Muscle of back (tissue), 13 donors: ENCODE measurements around the gene DEFB129. TPM values are rescaled to one million over a fixed set of nuclear protein-coding genes. Genes with fewer than 3 reads are reported as not detected.
A peak's percentile ranks its signal among the peaks of the same experiment; 100 is the strongest.
"Not testable (repeated sequence)": the region's sequence is repeated elsewhere in the genome, so short reads cannot be mapped to it uniquely, and the experiment has no call there.

Source experiments
- DNase-seq, 3 donors: peaks; one replicate each; pipeline versions ENCODE4 v3.0.0 to v3.0.0-alpha.2; 2013
- long read RNA-seq, 9 donors: transcript quantifications; one replicate each; lab custom pipeline, GENCODE V29; 2026
- polyA plus RNA-seq, 10 donors: library from polyadenylated mRNA; unstranded; fragments of 120-200 nt; gene quantifications; one replicate each; pipeline ENCODE4 v1.2.1, GENCODE V29; 2013; ENCODE audit not compliant: insufficient read length in 10 of 10

Gene DEFB129
- polyA plus RNA-seq: not detected
- long read RNA-seq, donor 1: 0 reads
- long read RNA-seq, donor 2: 0 reads
- long read RNA-seq, donor 3: 0 reads
- long read RNA-seq, donor 4: 0 reads
- long read RNA-seq, donor 5: 0 reads
- long read RNA-seq, donor 6: 0 reads
- long read RNA-seq, donor 7: 0 reads
- long read RNA-seq, donor 8: 0 reads
- long read RNA-seq, donor 9: 0 reads

GRCh38 chr20:226958-227357, at the start of gene DEFB129:
TSS of gene DEFB129 (plus strand) at chr20:227258. CDS start at chr20:227289, 31 bp downstream.
- DNase-seq: no peak

- no peak for DNase-seq
These were observed 42.8 kb upstream of the DEFB129 start for GRCh38 chr20:184288-184687.

GRCh38 chr20:187733-188132, 39.3 kb upstream of the DEFB129 start:
- no peak for DNase-seq

- DNase-seq: no peak
These were observed 37.4 kb upstream of the DEFB129 start, which contains the start of gene DEFB128 for GRCh38 chr20:189611-190010. TSS of gene DEFB128 (minus strand) at chr20:189711. CDS start at chr20:189623, 88 bp downstream.

- DNase-seq: no peak
These were observed 28.8 kb upstream of the DEFB129 start for GRCh38 chr20:198225-198624.

- no peak for DNase-seq
These were observed 27.1 kb upstream of the DEFB129 start for GRCh38 chr20:199996-200395.

- not testable (repeated sequence) for DNase-seq
These were observed 23.4 kb upstream of the DEFB129 start for GRCh38 chr20:203630-204029.

GRCh38 chr20:208942-209566, 18.0 kb upstream of the DEFB129 start:
- peak; percentile 32 to 59 (median 38) for DNase-seq

- no peak for DNase-seq
These were observed 16.1 kb upstream of the DEFB129 start for GRCh38 chr20:210809-211502.

- DNase-seq: no peak
These were observed 12.7 kb upstream of the DEFB129 start for GRCh38 chr20:214383-214782.

- no peak for DNase-seq
These were observed 11.3 kb upstream of the DEFB129 start for GRCh38 chr20:215796-216195.

- DNase-seq: no peak
These were observed 9.8 kb upstream of the DEFB129 start for GRCh38 chr20:217266-217665.

GRCh38 chr20:219290-220115, 7.6 kb upstream of the DEFB129 start:
- peak in 1 of 3 donors; percentile 7 for DNase-seq

- no peak for DNase-seq
These were observed 5.7 kb upstream of the DEFB129 start for GRCh38 chr20:221258-221830.

- DNase-seq: not testable (repeated sequence)
These were observed 1.2 kb upstream of the DEFB129 start for GRCh38 chr20:225879-226278.

GRCh38 chr20:227439-228105, 514 bp downstream of the DEFB129 start:
- DNase-seq: no peak

- DNase-seq: peak in 1 of 3 donors; percentile 7
These were observed 8.8 kb downstream of the DEFB129 start for GRCh38 chr20:235891-236290.

- DNase-seq: peak in 1 of 3 donors; percentile 21
These were observed 10.4 kb downstream of the DEFB129 start for GRCh38 chr20:237489-237888.

GRCh38 chr20:237929-238328, 10.9 kb downstream of the DEFB129 start:
- no peak for DNase-seq

- DNase-seq: no peak
These were observed 15.8 kb downstream of the DEFB129 start for GRCh38 chr20:242905-243304.

GRCh38 chr20:251354-251753, 24.3 kb downstream of the DEFB129 start:
- DNase-seq: no peak
